Nephron (organoid): ENCODE results near the gene NLGN2.

Source experiments
- H3K27ac Mint-ChIP-seq, 3 experiments: 2 replicates each; pipeline ENCODE4 v1.8.0; 2020; ENCODE audit warnings: mixed read lengths in 3 of 3, mild to moderate bottlenecking in 2 of 3, moderate library complexity in 1 of 3
- H3K27me3 Mint-ChIP-seq: 2 replicates; pipeline ENCODE4 v1.8.0; 2021; ENCODE audit warnings: low read depth, mild to moderate bottlenecking, moderate library complexity, mixed read lengths
- H3K36me3 Mint-ChIP-seq: 2 replicates; pipeline ENCODE4 v1.8.0; 2020; ENCODE audit warnings: low read depth, mixed read lengths
- H3K4me1 Mint-ChIP-seq: 2 replicates; pipeline ENCODE4 v1.8.0; 2020; ENCODE audit warnings: mixed read lengths
- H3K4me3 Mint-ChIP-seq, 3 experiments: 2 replicates each; pipeline ENCODE4 v1.8.0; 2020; ENCODE audit warnings: mild to moderate bottlenecking in 3 of 3, mixed read lengths in 3 of 3, moderate library complexity in 2 of 3
- H3K9me3 Mint-ChIP-seq: 2 replicates; pipeline ENCODE4 v1.8.0; 2020; ENCODE audit warnings: mixed read lengths
- TF ChIP-seq, protein P1 (sequence below), 3 experiments: fragments of 200-600 bp; sonication (generic); IDR thresholded peaks; one replicate each; pipeline ENCODE4 v1.5.0; 2021; ENCODE audit warnings: antibody characterized with exemption in 3 of 3; ENCODE audit not compliant: unreplicated experiment in 3 of 3

NLGN2 gene

DNA sequence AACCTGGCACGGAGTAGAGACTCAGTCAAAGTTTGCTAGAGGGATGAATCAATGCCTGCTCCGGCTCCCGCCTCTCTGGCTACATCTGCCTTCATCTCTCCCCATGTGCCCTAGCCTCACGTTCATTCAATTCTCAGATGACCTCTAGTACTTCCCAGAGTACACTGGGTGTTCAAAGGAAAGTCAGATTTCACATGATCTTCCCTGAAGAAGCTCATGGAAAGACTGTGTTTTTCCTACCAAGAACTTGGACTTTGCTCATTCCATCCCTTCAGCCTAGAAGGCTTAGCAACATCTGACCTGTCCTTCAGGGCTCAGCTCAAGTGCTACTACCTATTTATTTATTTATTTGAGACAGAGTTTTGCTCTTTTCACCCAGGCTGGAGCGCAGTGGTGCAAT is 37.8 kb upstream of the NLGN2 start:
- Mint-ChIP-seq H3K36me3 (no peaks in the 10 kb centered on the region), H3K27ac (no peak overlapping the region), H3K4me3 (no peak overlapping the region), H3K4me1 (no peaks in the 10 kb centered on the region), H3K27me3 (peaks cover 17% of the 10 kb centered on the region), H3K9me3 (no peaks in the 10 kb centered on the region)
- TF ChIP-seq, protein P1, sequence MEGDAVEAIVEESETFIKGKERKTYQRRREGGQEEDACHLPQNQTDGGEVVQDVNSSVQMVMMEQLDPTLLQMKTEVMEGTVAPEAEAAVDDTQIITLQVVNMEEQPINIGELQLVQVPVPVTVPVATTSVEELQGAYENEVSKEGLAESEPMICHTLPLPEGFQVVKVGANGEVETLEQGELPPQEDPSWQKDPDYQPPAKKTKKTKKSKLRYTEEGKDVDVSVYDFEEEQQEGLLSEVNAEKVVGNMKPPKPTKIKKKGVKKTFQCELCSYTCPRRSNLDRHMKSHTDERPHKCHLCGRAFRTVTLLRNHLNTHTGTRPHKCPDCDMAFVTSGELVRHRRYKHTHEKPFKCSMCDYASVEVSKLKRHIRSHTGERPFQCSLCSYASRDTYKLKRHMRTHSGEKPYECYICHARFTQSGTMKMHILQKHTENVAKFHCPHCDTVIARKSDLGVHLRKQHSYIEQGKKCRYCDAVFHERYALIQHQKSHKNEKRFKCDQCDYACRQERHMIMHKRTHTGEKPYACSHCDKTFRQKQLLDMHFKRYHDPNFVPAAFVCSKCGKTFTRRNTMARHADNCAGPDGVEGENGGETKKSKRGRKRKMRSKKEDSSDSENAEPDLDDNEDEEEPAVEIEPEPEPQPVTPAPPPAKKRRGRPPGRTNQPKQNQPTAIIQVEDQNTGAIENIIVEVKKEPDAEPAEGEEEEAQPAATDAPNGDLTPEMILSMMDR (IDR thresholded peaks at IDR 0.05; ENCODE audit: unreplicated experiment in 3 of 3) = no peak

DNA sequence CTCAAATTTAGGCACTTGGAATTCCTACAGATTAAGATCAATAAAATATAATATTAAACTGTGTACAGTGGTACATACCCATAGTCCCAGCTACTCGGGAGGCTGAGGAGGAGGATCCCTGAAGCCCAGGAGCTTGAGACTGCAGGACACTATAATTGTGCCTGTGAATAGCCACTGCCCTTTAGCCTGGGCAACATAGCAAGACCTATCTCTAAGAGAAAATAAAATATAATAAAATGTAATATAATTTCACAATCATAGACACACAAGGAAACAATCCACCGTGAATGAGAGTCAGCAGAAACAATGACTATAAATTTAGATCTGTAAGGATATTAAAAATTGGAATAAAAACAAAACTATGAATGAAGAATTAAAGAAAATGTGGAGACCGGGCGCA is 36.8 kb upstream of the NLGN2 start:
- TF ChIP-seq, protein P1 (IDR thresholded peaks at IDR 0.05; ENCODE audit: unreplicated experiment in 3 of 3) = no peak
- H3K4me3 Mint-ChIP-seq = no peak overlapping the region
- H3K36me3 Mint-ChIP-seq = no peaks in the 10 kb centered on the region
- H3K4me1 Mint-ChIP-seq = no peaks in the 10 kb centered on the region
- H3K27ac Mint-ChIP-seq = no peak overlapping the region
- H3K9me3 Mint-ChIP-seq = no peaks in the 10 kb centered on the region
- peaks cover 17% of the 10 kb centered on the region for H3K27me3 Mint-ChIP-seq

GRCh38 chr17:7374353-7374752 is 33.3 kb upstream of the NLGN2 start:
- H3K4me1 Mint-ChIP-seq = no peaks in the 10 kb centered on the region
- H3K36me3 Mint-ChIP-seq = no peaks in the 10 kb centered on the region
- H3K27ac Mint-ChIP-seq = no peak overlapping the region
- H3K9me3 Mint-ChIP-seq = peaks cover 4% of the 10 kb centered on the region
- H3K27me3 Mint-ChIP-seq = peaks cover 39% of the 10 kb centered on the region
- TF ChIP-seq, protein P1 (IDR thresholded peaks at IDR 0.05; ENCODE audit: unreplicated experiment in 3 of 3) = no peak
- H3K4me3 Mint-ChIP-seq = no peak overlapping the region

DNA sequence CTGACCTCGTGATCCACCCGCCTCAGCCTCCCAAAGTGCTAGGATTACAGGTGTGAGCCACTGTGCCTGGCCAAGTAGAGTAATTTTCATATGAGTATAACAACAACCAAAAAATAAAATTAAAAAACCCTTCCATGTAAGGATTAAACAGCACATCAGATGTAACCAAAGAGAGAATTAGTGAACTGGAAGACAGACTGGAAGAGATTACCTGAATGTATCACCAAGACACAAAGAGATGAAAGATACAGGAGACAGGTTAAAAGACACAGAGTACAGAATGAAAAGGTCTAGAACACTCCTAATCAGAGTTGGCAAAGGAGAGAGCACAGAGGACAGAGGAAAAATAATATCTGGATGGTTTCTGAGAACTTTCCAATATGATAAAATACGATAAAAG is 28.5 kb upstream of the NLGN2 start:
- Mint-ChIP-seq H3K27ac (no peak overlapping the region), H3K4me1 (peaks cover 5% of the 10 kb centered on the region), H3K36me3 (no peaks in the 10 kb centered on the region), H3K9me3 (peaks cover 9% of the 10 kb centered on the region), H3K4me3 (peak overlapping the region in 1 of 3 experiments; percentile 7), H3K27me3 (peaks cover 71% of the 10 kb centered on the region)
- TF ChIP-seq, protein P1 (IDR thresholded peaks at IDR 0.05; ENCODE audit: unreplicated experiment in 3 of 3) = no peak

- Mint-ChIP-seq H3K27me3 (peaks cover 81% of the 10 kb centered on the region), H3K4me3 (peak overlapping the region; percentile 78 to 79 (median 78)), H3K9me3 (peaks cover 9% of the 10 kb centered on the region), H3K36me3 (no peaks in the 10 kb centered on the region), H3K27ac (peak overlapping the region in 2 of 3 experiments; percentile 4 to 53), H3K4me1 (peaks cover 5% of the 10 kb centered on the region)
- TF ChIP-seq, protein P1 (IDR thresholded peaks at IDR 0.05; ENCODE audit: unreplicated experiment in 3 of 3) = no peak
These were observed 27.3 kb upstream of the NLGN2 start for GRCh38 chr17:7380321-7380720.

DNA sequence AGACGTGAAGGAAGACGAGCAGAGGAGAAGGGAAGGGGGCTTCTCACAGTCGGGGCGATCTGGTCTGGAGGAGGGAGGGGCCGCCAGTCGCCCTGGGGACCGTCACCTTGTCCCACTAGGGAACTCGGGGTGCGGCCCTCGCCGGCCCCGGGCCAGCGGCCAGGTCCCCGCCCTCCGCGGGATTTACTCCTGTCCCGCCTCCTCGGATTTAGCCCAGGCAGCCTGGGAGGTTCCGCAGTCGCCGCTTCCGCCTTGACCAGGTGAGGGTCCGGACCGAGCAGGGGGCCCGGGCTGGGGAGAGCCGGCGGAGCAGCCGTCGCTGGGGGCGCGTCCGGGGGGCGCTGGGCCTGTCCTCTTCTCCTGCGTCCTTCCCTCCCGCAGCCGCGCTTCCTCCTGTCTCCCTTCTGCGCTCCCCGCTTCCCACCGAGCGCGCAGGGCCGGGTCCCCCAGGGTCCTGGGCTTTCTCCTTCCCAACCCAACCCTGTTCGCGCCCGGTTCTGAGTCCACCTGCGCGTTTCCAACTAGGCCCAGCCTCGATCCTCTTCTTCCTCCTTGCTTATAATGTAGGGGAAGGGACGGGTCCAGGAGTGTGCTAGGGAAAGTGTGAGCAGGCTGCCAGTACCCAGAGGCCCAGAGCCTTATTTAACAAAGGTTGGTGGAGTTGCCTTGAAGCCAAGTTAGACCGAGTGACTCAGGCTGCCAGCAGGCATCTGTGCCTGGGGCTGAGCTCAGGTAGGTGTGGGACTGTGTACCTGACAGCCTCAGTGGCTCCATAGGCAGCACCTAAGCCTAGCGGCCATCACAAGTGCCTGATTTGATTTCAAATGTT is 26.6 kb upstream of the NLGN2 start, which contains the start of gene TNK1:
TSS of gene TNK1 (plus strand) at position 235 of the 829 bp plus-strand sequence. CDS start 1,838 bp downstream, outside the sequence.
- Mint-ChIP-seq H3K4me1 (peaks cover 5% of the 10 kb centered on the region), H3K36me3 (no peaks in the 10 kb centered on the region), H3K27ac (peak within 1 kb of the TSS in 2 of 3 experiments; percentile 4 to 53), H3K27me3 (peaks cover 85% of the 10 kb centered on the region), H3K9me3 (peaks cover 9% of the 10 kb centered on the region), H3K4me3 (peak within 1 kb of the TSS; percentile 78 to 79 (median 78))
- TF ChIP-seq, protein P1 (IDR thresholded peaks at IDR 0.05; ENCODE audit: unreplicated experiment in 3 of 3) = no peak
